Stimulated activated CD4-positive, alpha-beta T cell treated with anti-CD3 and anti-CD28 coated beads, Interleukin-2, amount 100 ng/mL, for 4 hours (primary cell): ENCODE data around the gene OR6C68.
"Not testable (repeated sequence)": the region's sequence is repeated elsewhere in the genome, so short reads cannot be mapped to it uniquely, and the experiment has no call there.

ENCODE experiments used
- DNase-seq: peaks from one replicate; pipeline ENCODE4 v3.0.0-alpha.2; 2020; ENCODE audit warnings: low read depth

The OR6C68 gene

DNA sequence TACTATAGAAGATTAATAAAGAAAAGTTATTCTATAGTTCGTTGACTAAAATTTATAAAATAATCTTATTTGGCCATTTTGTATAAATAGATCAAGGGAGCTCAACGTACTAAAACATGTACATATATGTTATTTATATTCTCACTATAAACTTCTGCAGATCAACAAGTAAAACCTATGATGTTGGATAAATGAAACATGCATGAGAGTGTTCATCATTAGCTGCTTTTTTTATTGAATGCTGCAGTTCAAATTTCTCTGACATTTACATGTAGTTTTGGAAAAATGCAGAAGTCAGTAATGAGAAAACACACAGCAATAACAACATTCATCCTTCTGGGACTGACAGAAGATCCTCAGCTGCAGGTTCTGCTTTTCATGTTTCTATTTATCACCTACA lies at the start of gene OR6C68:
Gene OR6C68, plus strand, starts transcription at position 301 of the 400 bp plus-strand sequence. Its CDS starts 0 bp downstream, at position 301.
- DNase-seq = no peak

- no peak for DNase-seq
These were observed 48.4 kb upstream of the OR6C68 start, which contains the start of gene OR6C2 for GRCh38 chr12:55443776-55444175. Gene OR6C2 (plus strand): TSS chr12:55444076. CDS start chr12:55452214, 8,138 bp downstream.

- no peak for DNase-seq
These were observed 46.8 kb upstream of the OR6C68 start for GRCh38 chr12:55445357-55445756.

GRCh38 chr12:55446326-55446725 lies 45.9 kb upstream of the OR6C68 start:
- DNase-seq = no peak

DNA sequence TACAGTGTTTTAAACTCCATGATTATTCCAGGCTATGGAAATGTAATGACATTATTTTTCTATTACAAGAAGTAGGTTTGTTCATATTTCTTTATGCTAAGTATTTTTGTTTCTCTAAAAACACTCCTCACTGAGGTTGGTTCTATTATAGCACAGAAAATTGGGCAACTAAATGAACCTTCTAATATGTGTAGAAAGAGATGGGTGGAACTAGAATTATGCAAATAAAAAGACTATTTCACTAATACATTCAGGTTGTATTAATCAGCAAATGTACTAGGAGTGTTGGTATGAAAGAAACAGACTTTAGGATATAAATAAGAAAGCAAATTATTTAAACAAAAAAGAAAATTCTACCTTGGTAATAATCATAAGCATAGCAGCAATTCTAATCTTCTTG lies 43.4 kb upstream of the OR6C68 start:
- no peak for DNase-seq

GRCh38 chr12:55464926-55465325 lies 27.3 kb upstream of the OR6C68 start:
- not testable (repeated sequence) for DNase-seq

GRCh38 chr12:55467836-55468235 lies 24.3 kb upstream of the OR6C68 start:
- no peak for DNase-seq

DNA sequence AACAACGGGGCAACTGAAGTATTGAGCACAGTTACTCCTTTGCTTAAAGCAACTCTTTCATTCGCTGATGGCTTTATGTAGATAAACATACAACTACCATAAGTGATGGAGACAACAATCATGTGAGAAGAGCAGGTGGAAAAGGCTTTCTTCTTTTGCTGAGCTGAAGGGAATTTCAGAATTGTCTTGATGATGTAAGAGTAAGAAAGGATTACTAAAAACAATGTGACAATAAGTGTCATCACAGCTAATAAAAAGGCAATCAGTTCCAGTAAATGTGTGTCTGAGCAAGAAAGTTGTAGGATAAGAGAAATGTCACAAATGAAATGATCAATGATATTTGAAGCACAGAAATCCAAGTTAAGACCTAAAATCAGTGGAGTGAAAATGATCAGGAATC lies 22.9 kb upstream of the OR6C68 start:
- no peak for DNase-seq

GRCh38 chr12:55470088-55470829 lies 21.9 kb upstream of the OR6C68 start, which contains the start of gene OR6C70:
Gene OR6C70 (minus strand): TSS chr12:55470138. CDS start chr12:55470138, 0 bp downstream.
- DNase-seq = no peak

DNA sequence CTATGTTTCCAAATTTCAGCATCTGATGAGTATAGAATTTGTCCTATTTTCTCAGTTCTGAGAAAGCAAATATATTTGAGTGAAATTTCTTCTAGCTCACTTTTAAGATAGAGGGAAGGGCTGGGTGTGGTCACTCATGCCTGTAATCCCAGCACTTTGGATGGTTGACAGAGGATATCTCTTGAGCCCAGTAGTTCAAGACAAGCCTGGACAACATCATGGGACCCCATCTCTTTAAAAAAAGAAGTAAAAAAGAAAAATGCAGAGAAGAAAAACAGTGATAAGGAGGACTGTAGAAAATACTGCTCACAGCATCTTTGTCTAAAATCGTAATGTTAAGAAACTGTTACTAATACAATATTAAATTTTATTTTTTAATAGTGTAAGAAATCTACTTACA lies 19.9 kb upstream of the OR6C68 start:
- DNase-seq = no peak

GRCh38 chr12:55479136-55479535 lies 13.0 kb upstream of the OR6C68 start:
- not testable (repeated sequence) for DNase-seq

DNA sequence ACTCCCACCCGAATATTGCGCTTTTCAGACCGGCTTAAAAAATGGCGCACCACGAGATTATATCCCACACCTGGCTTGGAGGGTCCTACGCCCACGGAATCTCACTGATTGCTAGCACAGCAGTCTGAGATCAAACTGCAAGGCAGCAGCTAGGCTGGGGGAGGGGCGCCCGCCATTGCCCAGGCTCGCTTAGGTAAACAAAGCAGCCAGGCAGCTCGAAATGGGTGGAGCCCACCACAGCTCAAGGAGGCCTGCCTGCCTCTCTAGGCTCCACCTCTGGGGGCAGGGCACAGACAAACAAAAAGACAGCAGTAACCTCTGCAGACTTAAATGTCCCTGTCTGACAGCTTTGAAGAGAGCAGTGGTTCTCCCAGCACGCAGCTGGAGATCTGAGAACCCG lies 7.9 kb upstream of the OR6C68 start:
- not testable (repeated sequence) for DNase-seq

GRCh38 chr12:55495490-55495889 lies 3.3 kb downstream of the OR6C68 start:
- DNase-seq = no peak

DNA sequence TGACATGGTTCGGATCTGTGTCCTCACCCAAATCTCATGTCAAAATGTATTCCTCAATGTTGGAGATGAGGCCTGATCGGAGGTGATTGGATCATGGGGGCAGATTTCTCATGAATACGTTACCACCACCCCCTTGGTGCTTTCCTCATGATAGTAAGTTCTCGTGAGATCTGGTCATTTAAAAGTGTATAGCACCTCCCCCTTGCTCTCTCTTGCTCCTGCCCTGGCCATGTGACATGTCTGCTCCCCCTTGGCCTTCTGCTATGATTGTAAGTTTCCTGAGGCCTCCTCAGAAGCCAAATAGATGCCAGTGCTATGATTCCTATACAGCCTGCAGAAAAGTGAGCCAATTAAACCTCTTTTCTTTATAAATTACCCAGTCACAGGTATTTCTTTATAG lies 7.1 kb downstream of the OR6C68 start:
- DNase-seq = no peak

DNA sequence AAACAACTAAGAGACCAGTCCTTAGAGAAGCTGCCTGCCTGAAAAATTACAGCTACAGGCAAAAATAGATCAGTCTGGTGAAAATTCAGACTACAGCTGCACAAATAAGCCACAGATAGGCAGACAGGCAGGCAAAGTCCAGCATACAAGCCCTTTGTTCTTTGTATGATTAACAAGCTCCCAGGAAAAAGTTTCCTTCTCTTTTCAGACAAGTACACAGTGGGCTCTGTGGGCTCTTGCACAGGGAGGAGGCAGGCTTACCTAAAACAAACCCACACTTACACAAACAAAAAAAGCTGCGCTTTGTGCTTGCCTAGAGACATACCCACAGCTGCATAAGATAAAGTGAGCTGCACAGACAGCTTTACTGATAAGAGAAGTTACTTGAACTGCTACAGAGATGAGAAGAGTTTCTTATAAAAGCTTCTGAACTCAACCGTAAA lies 7.7 kb downstream of the OR6C68 start:
- no peak for DNase-seq

DNA sequence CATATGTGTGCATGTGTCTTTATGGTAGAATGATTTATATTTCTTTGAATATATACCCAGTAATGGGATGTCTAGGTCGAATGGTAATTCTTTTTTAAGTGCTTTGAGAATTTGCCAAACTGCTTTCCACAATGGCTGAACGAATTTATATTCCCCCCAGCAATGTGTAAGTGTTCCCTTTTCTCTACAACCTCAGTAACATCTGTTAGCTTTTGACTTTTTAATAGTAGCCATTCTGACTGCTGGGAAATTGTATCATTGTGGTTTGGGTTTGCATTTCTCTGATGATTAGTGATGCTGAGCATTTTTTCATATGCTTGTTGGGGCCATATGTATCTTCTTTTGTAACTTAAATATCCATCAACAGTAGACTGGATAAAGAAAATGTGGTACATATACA lies 9.4 kb downstream of the OR6C68 start:
- DNase-seq = no peak

DNA sequence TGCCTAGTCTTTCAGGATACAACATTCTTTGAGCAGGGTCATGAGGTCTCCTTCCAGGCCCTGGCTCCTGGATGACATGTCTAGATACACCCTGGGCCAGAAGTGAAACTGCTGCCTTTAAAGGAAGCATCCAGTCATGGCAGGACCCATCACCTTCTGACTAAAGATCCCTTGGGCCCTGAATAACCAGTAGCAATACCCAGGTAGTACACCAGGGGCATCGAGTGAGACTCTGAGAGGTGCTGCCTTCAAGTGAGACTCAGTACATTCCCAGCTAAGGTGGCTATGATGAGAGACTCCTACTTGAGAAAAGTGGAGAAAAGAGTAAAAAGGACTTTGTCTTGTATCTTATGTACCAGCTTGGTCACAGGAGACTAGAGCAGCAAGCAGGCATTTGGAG lies 23.5 kb downstream of the OR6C68 start:
- DNase-seq = no peak

GRCh38 chr12:55516391-55516790 lies 24.2 kb downstream of the OR6C68 start:
- no peak for DNase-seq
